Measurements from ENCODE around the gene CCDC8.
A peak's percentile ranks its signal among the peaks of the same experiment; 100 is the strongest.
"Not testable (repeated sequence)": the region's sequence is repeated elsewhere in the genome, so short reads cannot be mapped to it uniquely, and the experiment has no call there.

Gene CCDC8

DNA sequence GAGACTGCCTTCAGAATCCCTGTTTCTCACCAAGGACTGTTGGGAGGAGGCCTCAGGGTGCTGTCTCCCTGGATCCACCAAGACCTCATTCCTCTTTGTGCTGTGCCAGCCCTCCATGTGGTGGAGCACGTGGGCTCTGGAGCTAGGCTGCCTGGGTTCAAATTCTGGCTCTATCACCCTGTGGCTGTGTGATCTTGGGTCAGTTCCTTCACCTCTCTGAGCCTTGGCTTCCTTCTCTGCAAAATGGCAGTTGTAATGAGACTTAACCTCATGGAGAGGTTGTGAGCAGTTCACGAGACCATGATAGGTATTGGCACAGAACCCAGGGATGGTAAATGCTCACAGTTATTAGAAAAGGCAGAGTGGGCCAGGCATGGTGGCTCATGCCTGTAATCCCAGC lies 9.0 kb upstream of the CCDC8 start:
- H3K4me3 ChIP-seq (ENCODE audit: low read depth, low read length): no peak overlapping the region
- no peak for DNase-seq (ENCODE audit: low read depth)
- TF ChIP-seq, protein P1, sequence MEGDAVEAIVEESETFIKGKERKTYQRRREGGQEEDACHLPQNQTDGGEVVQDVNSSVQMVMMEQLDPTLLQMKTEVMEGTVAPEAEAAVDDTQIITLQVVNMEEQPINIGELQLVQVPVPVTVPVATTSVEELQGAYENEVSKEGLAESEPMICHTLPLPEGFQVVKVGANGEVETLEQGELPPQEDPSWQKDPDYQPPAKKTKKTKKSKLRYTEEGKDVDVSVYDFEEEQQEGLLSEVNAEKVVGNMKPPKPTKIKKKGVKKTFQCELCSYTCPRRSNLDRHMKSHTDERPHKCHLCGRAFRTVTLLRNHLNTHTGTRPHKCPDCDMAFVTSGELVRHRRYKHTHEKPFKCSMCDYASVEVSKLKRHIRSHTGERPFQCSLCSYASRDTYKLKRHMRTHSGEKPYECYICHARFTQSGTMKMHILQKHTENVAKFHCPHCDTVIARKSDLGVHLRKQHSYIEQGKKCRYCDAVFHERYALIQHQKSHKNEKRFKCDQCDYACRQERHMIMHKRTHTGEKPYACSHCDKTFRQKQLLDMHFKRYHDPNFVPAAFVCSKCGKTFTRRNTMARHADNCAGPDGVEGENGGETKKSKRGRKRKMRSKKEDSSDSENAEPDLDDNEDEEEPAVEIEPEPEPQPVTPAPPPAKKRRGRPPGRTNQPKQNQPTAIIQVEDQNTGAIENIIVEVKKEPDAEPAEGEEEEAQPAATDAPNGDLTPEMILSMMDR (conservative IDR thresholded peaks at IDR 0.05; ENCODE audit: low read depth, low read length): no peak

DNA sequence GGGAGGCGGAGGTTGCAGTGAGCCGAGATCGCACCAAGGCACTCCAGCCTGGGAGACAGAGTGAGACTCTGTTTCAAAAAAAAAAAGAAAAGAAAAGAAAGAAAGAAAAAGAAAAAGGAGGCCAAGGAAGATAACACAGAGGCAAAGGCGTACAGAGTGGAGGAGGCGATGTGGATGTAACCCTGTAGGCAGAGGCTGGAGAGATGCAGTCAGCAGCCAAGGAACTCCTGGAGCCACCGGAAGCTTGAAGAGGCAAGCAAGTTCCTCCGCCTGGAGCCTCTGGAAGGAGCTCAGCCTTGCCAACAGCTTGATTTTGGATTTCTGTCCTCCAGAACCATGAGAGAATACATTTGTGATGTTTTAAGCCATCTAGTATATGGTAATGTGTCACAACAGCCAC lies 6.7 kb upstream of the CCDC8 start:
- TF ChIP-seq, protein P1 (conservative IDR thresholded peaks at IDR 0.05; ENCODE audit: low read depth, low read length): no peak
- DNase-seq (ENCODE audit: low read depth): no peak
- no peak overlapping the region for H3K4me3 ChIP-seq (ENCODE audit: low read depth, low read length)

DNA sequence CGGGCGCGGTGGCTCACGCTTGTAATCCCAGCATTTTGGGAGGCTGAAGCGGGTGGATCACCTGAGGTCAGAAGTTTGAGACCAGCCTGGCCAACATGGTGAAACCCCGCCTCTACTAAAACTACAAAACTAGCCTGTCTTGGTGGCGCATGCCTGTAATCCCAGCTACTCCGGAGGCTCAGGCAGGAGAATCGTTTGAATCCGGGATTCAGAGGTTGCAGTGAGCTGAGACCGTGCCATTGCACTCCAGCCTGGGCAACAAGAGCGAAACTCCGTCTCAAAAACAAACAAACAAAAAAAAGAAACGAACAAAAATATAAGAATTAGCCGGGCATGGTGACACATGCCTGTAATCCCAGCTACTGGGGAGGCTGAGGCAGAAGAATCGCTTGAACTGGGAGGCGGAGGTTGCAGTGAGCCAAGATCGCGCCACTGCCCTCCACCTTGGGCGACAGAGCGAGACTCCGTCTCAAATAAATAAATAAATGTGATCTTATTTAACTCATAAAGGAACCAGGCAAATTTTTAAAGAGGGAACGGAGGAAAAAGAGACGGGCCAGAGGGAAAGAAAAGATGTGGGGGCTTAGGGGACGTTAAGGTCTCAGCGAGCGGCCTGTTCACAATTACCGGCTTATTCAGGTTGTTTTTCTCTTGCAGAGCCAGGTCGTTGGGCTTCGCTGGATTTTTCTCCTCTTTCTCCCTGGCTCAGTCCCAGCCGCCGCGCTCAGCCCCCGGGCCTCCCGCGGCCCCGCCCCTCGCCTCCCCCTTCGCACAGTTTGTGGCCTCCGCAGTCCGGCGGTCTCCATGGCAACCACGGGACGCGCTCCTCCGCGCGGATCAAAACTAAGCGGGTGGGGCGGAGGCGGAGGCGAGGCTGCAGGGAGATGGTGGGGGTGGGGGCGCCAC lies 2.7 kb upstream of the CCDC8 start:
- peak; percentile 93 for DNase-seq (ENCODE audit: low read depth)
- peak overlapping the region; percentile 49 for H3K4me3 ChIP-seq (ENCODE audit: low read depth, low read length)

DNA sequence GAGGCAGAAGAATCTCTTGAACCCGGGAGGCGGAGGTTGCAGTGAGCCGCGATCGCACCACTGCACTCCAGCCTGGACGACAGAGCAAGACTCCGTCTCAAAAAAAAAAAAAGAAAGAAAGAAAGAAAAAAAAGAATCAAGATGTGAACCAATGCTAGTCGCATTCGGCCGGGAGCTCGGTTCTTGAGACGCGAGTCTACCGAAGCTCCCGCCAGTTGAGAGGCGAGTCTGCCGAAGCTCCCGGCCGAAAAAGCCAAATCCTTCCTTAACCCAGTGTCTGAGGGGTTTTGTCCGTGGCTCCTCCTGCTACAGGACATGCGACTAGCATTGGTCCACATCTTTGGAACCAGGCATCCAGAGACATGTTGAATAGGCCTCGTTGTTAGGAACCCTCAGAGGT lies 1.5 kb upstream of the CCDC8 start:
- DNase-seq (ENCODE audit: low read depth); H3K4me3 ChIP-seq (ENCODE audit: low read depth, low read length): not testable (repeated sequence)

DNA sequence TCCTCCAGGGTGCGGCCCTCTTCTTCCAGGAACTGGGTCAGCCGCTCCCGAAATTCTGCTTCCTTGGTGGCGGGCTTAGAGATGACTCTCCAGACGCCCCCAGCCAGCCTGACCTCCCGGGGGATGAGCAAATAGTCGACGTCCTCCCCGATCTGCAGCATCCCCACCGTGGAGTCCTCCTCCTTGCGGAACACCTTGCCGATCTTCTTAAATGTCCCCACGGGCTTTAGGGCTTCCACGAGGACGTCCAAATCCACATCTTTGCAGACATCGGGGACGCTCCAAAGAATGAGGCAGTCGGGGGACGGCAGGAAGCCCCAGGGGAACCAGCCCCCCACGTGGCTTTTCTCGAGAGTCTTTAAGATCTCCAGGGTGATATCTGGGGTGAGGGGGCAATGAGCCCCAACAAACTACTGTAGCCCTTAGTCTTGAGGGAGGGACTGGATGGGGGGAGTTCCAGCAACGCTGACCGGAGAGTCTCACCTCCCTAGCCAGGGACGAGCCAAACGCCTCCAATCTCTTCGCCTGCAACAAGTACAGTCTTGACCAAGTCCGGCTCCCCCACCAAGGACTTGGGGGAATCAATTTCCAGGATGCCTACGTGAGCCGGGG lies 608 bp downstream of the CCDC8 start:
- TF ChIP-seq, protein P1 (conservative IDR thresholded peaks at IDR 0.05; ENCODE audit: low read depth, low read length): no peak
- peak overlapping the region; percentile 76 for H3K4me3 ChIP-seq (ENCODE audit: low read depth, low read length)
- peak; percentile 48 for DNase-seq (ENCODE audit: low read depth)

DNA sequence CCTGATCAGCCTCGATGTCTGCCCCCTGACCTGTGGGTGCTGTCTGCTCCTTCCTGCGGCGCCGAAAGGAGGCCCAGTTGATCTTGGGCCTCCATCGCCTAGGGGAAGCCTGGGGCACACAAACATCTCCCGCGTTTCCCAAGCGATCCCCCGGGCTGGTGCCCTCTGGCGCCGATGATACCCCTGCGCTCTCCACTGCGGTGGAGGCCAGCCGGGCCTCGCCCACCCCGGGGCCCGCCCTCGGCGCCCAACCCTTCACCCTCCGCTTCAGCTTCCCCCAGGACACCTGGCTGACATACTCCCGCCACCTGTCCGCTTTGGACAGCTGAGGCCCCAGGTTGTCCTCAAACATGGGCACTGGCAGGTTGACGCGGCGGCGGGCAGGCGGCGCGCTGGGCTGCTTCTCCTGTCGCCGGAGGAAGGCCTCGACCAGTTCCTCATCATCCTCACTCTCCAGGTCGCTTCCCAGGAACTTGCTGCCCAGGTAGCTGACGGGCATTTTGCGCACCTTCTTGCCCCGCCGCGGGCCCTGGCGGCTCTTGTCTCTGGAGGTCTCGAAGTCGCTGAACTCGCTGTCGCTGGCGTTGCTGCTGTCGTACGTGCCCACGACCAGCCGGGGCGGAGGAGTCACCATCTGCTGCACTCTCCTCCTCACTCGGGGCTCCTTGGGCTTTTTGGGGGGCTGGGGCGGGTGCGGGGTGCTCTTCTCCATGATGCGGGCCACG lies 1.3 kb downstream of the CCDC8 start:
- no peak for DNase-seq (ENCODE audit: low read depth)
- TF ChIP-seq, protein P1 (conservative IDR thresholded peaks at IDR 0.05; ENCODE audit: low read depth, low read length): no peak
- peak overlapping the region; percentile 76 for H3K4me3 ChIP-seq (ENCODE audit: low read depth, low read length)

DNA sequence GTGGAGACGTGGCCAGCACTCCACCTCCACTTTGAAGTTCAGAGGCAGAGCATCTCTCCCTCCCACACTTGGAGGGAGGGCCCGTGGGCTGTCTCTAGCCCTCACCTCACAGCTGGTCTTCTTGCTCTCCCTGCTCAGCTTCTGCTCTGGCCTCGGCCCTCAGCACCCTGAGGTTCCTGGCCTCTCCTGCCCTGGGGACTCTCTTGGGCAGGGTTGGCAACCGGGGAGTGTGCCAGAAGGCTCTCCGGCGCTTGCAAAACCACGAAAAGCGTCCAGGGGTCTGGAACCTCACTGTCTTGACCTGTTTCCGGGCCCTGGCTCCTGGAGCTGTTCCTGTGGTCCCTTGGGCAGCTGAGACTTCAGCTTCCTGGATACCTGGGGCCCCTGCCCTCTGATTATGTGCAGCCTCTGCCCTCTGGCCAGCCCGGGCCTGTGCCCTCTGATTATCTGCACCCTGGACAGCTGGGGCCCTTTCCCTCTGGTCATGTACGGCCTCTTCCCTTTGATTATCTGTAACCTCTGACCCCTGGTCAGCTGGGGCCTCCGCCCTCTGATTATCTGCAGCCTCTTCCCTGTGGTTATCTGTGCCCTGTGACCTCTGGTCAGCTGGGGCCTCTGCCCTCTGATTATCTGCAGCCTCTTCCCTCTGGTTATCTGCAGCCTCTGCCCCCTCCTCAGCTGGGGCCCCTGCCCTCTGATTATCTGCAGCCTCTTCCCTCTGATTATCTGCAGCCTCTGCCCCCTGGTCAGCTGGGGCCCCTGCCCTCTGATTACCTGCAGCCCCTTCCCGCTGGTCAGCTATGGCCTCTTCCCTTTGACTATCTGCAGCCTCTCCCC lies 2.1 kb downstream of the CCDC8 start:
- peak overlapping the region; percentile 76 for H3K4me3 ChIP-seq (ENCODE audit: low read depth, low read length)
- TF ChIP-seq, protein P1 (conservative IDR thresholded peaks at IDR 0.05; ENCODE audit: low read depth, low read length): no peak
- no peak for DNase-seq (ENCODE audit: low read depth)
